Choroid plexus epithelial cell (primary cell): ENCODE results near the gene ABRACL.
"Not testable (repeated sequence)": the region's sequence is repeated elsewhere in the genome, so short reads cannot be mapped to it uniquely, and the experiment has no call there.

Experiments used
- DNase-seq: peaks from one replicate; pipeline ENCODE4 v3.0.0-alpha.2; 2010; ENCODE audit warnings: low read depth
- H3K4me3 ChIP-seq: 2 replicates; pipeline ENCODE4 v1.5.1; 2011; ENCODE audit warnings: low read depth, mild to moderate bottlenecking, control low read depth, low read length, moderate library complexity
- CTCF ChIP-seq: conservative IDR thresholded peaks from 2 replicates; pipeline ENCODE4 v1.5.1; 2011; ENCODE audit warnings: low read depth, mild to moderate bottlenecking, control low read depth, inconsistent platforms, low read length, moderate library complexity

Gene ABRACL

DNA sequence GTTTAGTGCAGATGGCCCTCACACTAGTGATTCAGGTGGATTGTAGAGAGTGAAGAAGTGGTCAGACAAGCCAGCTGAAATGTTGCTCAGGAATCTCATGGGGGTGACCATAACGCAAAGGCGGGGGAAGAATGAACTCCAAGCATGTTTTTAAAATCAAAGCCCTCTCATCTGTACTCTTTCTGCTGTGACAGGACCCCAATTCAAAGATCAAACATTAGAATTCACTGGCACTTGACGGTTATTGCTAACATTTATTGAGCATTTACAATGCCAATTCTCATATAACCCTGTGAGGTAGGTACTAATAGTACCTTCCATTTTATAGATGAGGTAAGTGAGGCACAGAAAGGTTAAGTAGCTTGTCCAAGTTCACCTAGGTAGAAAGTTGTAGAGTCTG, 15.7 kb downstream of the ABRACL start:
- no peak for TF ChIP-seq CTCF
- no peak for DNase-seq
- H3K4me3 ChIP-seq = no peak overlapping the region

DNA sequence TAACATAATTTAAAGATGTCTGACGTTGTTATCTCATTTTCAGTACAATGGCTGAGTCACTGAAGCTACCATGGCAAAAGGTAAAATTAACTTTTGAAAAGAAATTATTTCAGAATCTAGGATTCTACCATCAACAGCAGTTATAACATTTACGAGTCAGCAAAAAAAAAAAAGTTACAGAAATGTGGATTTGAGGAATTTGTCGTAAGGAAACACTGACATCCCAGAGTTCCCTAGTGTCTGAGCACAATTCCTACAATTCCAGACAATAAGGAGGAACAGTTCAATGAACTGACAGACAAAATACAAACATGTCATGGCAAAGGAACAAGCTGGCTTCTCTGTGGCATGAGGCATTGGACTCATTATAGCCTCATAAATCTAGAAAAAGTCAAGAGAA, 19.1 kb downstream of the ABRACL start:
- TF ChIP-seq CTCF = no peak
- DNase-seq = no peak
- no peak overlapping the region for H3K4me3 ChIP-seq

- not testable (repeated sequence) for DNase-seq, H3K4me3 ChIP-seq
Measured at GRCh38 chr6:139048912-139049311, 20.4 kb downstream of the ABRACL start.

GRCh38 chr6:139050131-139050769, 21.7 kb downstream of the ABRACL start:
- not testable (repeated sequence) for DNase-seq, H3K4me3 ChIP-seq

DNA sequence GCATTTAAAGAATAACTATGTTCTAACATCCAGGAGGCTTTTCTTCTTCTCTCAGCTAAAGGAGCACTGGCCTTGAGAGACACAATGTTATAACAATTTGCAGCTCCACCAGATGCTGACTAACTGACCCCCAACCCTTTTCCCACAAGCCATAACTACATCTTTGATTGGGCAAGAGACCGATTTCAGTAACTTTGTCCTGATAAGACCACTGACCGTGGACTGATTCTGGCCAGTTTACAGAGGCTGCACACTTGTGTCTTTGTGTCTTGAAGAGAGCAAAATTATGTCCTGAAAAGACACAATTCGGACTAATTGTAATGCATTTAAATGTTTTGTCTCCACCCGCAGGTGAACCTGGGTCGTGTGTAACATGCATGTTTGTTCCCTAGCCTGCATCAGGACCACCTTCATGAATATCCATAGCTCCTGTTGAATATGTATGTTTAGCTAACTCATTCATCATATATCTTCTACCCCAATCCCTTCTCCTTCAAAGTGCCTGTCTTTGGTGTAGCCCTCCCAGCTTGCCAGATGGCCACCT, 22.3 kb downstream of the ABRACL start:
- no peak for TF ChIP-seq CTCF
- DNase-seq = peak; percentile 14

DNA sequence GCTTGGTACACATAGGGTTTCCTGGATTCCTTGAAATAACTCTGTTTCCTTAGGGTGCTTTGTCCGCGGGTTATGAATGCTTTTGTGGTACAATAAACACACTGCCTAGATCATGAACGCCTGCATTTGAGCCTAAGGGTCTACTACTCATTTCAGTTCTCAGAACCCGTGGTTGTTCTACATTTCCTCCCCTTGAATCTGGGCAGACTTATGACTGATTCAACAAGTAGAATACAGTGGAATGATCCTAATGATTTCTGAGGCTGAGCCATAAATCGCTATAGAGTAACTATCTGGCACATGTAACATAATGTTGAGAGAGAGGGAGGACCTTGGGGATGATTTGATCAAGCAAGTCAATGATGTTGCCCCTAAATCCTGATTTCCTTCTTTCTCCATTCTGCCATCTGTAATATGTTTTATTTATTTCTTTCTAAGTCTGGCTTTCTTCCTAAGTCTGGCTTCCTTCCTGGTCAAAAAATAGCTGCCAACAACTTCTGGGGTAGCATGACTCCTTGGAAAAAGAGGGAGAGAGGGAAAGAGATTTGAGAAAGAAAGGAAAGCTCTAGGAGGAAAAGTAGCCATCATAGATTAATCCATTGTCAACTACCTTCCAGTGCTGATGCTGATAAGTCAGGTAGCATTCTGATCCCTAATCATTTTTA, 23.0 kb downstream of the ABRACL start:
- TF ChIP-seq CTCF = no peak
- DNase-seq = no peak
- no peak overlapping the region for H3K4me3 ChIP-seq

More for the DNA sequence above, 22.3 kb downstream of the ABRACL start:
- H3K4me3 ChIP-seq = no peak overlapping the region

DNA sequence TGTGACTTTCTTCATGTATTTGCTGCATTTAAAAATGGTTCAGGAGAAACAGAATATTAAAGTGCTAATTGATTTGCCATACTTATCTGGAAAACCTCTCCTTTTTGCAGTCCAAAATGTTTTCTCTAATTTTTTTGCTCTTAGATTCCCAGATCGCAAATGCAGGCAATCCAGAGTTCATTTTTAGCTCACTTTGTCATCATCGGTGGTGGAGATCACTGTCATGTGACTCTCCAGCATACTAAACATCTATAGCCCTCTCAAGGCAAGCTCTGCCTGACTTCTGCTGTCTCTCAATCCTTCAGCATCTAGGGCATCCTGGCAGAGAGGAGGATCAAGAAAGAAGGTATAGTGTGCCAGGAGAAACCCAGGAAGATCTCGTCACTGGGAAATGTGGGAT, 24.8 kb downstream of the ABRACL start:
- TF ChIP-seq CTCF = no peak
- no peak overlapping the region for H3K4me3 ChIP-seq
- DNase-seq = no peak

DNA sequence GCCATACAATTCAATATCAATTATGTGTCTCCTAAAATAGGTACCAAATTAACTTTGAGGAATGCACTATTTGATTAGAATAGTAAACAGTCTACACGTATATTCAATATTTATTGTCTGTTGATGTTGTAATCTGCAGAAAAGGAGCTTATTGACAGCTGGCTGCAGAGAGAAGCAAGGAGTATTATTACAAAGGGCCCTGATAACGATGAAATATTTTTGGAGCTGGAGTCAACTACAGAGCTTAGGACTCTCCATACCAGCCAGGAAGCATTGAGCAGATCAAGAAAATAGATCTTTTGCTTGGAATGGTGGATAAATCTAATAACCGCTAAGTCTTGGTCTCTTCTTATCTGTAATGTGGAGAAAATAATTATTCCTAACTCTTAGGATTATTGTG, 25.5 kb downstream of the ABRACL start:
- DNase-seq = no peak
- no peak overlapping the region for H3K4me3 ChIP-seq
- no peak for TF ChIP-seq CTCF
